NOMO-1 treated with DMSO at 0.1 percent for 48 hours (cell line): ENCODE results near the gene PPM1M.

Experiments
- DNase-seq: peaks from one replicate; lab custom pipeline; 2025; ENCODE audit not compliant: unreplicated experiment; lab: John Stamatoyannopoulos, UW

PPM1M gene

GRCh38 chr3:52294320-52295150 is 49.0 kb downstream of the PPM1M start:
- no peak for DNase-seq

DNA sequence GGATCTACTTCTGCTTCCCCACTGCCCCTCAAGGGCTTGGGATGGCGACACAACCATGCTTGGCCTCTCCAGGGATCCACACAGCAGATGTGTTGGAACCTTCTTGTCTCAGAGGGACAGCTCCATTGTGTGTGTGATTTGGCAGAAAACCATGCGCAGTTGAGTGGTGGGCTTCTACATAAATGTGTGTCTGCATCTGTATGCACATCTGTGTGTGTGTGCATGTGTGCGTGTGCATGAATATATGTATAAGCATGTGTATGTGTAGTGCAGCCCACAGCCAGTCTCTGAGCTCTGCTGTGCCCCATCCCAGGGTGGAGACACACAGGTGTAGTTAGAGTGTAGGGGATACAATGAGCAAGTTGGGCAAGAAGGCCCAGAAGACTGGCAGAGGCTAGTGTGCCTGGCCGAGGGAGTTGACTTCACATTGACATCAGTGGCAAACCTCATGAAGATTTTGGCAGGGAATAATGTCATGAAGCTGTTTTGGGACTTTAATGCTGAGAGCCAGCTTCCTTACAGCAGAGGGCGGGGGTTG is 50.2 kb downstream of the PPM1M start:
- no peak for DNase-seq

DNA sequence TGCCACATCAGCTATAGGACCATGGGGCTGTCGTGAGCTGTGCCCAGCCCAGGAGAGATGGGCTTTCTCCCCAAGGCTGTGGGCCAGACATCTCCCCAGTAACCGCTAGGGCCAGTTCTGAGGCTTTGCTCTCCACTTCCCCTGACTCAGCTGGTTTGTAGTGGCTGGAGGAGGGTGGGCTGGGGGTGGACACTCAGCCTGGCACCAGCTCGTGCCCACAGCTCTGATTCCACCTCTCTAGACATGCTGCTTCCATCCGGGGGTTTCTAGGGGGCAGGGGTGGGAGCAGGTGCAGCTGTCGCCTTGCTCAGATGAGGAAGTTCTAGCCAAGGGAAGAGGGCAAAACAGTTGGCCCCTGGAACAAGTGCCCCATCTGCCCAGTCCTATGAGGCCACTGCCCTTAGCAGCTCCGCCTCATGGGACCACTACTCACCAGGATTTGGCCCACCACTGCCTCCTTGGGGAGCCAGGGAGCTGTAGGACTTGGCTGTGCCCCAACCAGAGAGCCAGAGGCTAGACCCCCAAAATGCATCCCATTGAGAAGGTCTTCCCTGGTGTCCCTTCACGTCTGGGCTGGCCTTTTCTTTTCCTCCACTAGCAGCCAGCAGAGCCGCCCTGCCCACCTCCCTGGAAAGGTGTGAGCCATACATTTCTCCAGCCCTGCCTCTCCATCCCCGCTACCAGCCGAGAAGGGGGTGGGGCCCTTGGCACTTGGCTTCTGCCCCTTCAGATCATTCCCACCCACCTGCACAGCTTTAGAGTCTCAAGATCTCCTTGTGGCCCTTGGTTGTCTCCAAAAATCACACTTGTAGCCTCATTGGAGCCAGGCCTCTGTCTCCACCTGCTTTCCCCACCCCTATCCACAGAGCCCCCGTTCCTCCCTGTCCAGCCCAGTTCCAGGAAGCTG is 51.9 kb downstream of the PPM1M start:
- no peak for DNase-seq

GRCh38 chr3:52298149-52299098 is 52.9 kb downstream of the PPM1M start:
- no peak for DNase-seq

GRCh38 chr3:52299247-52299878 is 53.8 kb downstream of the PPM1M start:
- no peak for DNase-seq
